ENCODE data around the gene HNRNPLL.

DNA sequence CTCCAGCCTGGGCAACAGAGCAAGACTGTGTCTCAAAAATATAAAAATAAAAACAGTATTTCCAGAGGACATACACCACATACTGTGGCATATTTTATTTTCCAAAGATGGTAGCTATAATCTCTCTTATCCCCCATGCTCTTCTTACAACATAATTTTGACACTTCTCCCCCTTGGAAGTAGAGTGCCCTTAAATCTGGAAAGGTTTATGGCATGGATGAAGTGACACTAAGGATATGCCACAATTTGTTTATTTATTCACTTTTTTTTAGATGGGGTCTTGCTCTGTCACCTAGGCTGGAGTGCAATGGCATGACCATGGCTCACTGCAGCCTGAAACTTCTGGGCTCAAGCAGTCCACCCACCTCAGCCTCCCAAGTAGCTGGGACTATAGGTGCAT lies 56.7 kb downstream of the HNRNPLL start:
- TF ChIP-seq, protein P1, sequence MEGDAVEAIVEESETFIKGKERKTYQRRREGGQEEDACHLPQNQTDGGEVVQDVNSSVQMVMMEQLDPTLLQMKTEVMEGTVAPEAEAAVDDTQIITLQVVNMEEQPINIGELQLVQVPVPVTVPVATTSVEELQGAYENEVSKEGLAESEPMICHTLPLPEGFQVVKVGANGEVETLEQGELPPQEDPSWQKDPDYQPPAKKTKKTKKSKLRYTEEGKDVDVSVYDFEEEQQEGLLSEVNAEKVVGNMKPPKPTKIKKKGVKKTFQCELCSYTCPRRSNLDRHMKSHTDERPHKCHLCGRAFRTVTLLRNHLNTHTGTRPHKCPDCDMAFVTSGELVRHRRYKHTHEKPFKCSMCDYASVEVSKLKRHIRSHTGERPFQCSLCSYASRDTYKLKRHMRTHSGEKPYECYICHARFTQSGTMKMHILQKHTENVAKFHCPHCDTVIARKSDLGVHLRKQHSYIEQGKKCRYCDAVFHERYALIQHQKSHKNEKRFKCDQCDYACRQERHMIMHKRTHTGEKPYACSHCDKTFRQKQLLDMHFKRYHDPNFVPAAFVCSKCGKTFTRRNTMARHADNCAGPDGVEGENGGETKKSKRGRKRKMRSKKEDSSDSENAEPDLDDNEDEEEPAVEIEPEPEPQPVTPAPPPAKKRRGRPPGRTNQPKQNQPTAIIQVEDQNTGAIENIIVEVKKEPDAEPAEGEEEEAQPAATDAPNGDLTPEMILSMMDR (conservative IDR thresholded peaks at IDR 0.05; ENCODE audit: low read length) = no peak
- no peak for TF ChIP-seq EZH2phosphoT487 (IDR thresholded peaks at IDR 0.05; ENCODE audit: borderline replicate concordance)

Measured in Loucy (cell line).